ENCODE results near the gene SS18. TPM values are rescaled to one million over a fixed set of nuclear protein-coding genes. Genes with fewer than 3 reads are reported as not detected.

The SS18 gene
- total RNA-seq, 1 experiment from 2014 or later: 52.2 TPM

DNA sequence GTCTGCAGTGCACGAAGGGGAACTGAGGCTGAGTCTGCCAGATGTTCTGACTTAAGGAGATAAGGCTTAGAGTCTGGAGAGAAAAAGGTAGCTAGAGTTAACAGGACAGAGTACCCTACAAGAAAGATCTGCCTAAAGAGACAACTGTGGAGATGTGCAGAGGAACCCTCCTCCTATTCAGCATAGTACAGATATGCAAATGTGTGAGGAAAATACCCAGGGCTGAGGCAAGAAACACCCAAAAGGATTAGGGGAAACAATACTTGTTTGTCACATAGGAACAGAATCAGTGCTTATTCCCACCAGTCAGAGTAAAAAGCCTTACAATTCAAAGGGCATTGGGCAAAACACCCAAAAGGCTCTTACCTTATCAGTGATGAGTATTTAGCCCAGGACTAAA lies 67.8 kb downstream of the SS18 start:
- POLR2A ChIA-PET (ENCODE audit: unreplicated experiment): no interaction called here
- Histone ChIP-seq H3K79me2 (ENCODE audit: low read depth) (no peaks in the 10 kb centered on the region), H3K36me3 (ENCODE audit: low read depth) (0 out of 2 replicates have a peak, but pooled peaks cover 11% of the 10 kb centered on the region), H3K4me3 (no peak overlapping the region), H3K9me3 (ENCODE audit: insufficient read depth, low read depth) (no peaks in the 10 kb centered on the region), H3K4me1 (replicated peaks; ENCODE audit: insufficient read depth) (no peaks in the 10 kb centered on the region), H3K27ac (no peak overlapping the region), H3F3A (ENCODE audit: insufficient read depth, low read depth) (no peaks in the 10 kb centered on the region), H3K4me2 (no peak overlapping the region), H3K9me2 (ENCODE audit: insufficient read depth) (no peaks in the 10 kb centered on the region), H2AFZ (no peak overlapping the region), H3K27me3 (ENCODE audit: insufficient read depth, low read depth) (no peaks in the 10 kb centered on the region), H4K20me1 (ENCODE audit: insufficient read depth) (no peaks in the 10 kb centered on the region)
- intact Hi-C loops (cut with micrococcal nuclease; ENCODE audit: unreplicated experiment): loop anchor here (10.0 kb wide), 1 partner anchor 52 kb away; no protein-coding TSS in a partner anchor
- BruUV-seq (replicated peaks): no TSS peak
- no peak for TF ChIP-seq EZH2 (IDR thresholded peaks at IDR 0.05; ENCODE audit: low read depth)
- TF ChIP-seq, protein P1, sequence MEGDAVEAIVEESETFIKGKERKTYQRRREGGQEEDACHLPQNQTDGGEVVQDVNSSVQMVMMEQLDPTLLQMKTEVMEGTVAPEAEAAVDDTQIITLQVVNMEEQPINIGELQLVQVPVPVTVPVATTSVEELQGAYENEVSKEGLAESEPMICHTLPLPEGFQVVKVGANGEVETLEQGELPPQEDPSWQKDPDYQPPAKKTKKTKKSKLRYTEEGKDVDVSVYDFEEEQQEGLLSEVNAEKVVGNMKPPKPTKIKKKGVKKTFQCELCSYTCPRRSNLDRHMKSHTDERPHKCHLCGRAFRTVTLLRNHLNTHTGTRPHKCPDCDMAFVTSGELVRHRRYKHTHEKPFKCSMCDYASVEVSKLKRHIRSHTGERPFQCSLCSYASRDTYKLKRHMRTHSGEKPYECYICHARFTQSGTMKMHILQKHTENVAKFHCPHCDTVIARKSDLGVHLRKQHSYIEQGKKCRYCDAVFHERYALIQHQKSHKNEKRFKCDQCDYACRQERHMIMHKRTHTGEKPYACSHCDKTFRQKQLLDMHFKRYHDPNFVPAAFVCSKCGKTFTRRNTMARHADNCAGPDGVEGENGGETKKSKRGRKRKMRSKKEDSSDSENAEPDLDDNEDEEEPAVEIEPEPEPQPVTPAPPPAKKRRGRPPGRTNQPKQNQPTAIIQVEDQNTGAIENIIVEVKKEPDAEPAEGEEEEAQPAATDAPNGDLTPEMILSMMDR (conservative IDR thresholded peaks at IDR 0.05): no peak
- DNase-seq: no peak
- CTCF ChIA-PET: no interaction called here

DNA sequence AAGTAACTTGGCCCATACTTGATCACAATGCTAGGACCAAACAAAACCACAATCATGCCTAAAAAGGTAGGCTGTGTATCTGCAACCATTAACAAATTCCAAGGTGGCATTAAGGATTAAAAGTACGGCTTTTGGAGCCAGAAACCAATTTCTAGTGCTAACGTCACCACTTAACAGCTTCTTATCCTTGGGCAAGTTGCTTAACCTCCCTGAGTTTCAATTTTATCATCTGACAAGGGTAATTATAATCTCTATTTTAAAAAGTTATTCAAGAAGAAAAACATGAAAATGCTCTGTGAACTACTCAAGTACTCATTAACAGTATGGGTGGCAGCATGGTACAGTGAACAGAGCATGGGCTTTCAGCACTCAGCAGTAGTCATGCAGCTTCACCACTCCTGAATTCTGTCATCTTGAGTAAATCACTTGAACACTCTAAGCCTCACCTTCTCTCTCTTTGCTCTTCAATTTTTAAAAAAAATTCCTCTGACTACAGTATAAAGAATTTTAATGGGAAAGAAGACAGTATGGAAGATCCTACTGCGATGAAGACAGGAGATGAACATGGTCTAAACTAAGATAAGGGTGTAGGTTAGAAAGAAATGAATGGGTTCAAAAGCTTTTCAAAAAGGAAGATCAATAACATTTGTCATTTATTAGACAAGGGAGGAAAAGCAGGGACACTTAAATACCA lies 69.2 kb downstream of the SS18 start:
- Histone ChIP-seq H3K4me2 (no peak overlapping the region), H3K9me2 (ENCODE audit: insufficient read depth) (no peaks in the 10 kb centered on the region), H2AFZ (no peak overlapping the region), H4K20me1 (ENCODE audit: insufficient read depth) (no peaks in the 10 kb centered on the region), H3K4me3 (no peak overlapping the region), H3K36me3 (ENCODE audit: low read depth) (0 out of 2 replicates have a peak, but pooled peaks cover 5% of the 10 kb centered on the region), H3F3A (ENCODE audit: insufficient read depth, low read depth) (no peaks in the 10 kb centered on the region), H3K79me2 (ENCODE audit: low read depth) (no peaks in the 10 kb centered on the region), H3K27me3 (ENCODE audit: insufficient read depth, low read depth) (no peaks in the 10 kb centered on the region), H3K4me1 (replicated peaks; ENCODE audit: insufficient read depth) (no peaks in the 10 kb centered on the region), H3K27ac (no peak overlapping the region), H3K9me3 (ENCODE audit: insufficient read depth, low read depth) (no peaks in the 10 kb centered on the region)
- TF ChIP-seq, protein P1 (conservative IDR thresholded peaks at IDR 0.05): no peak
- TF ChIP-seq EZH2 (IDR thresholded peaks at IDR 0.05; ENCODE audit: low read depth): no peak
- DNase-seq: no peak
- ChIA-PET CTCF (no interaction called here), POLR2A (ENCODE audit: unreplicated experiment) (no interaction called here)
- no TSS peak for BruUV-seq (replicated peaks)
- intact Hi-C loops (cut with micrococcal nuclease; ENCODE audit: unreplicated experiment): loop anchor here (10.0 kb wide), 1 partner anchor 54 kb away; no protein-coding TSS in a partner anchor

DNA sequence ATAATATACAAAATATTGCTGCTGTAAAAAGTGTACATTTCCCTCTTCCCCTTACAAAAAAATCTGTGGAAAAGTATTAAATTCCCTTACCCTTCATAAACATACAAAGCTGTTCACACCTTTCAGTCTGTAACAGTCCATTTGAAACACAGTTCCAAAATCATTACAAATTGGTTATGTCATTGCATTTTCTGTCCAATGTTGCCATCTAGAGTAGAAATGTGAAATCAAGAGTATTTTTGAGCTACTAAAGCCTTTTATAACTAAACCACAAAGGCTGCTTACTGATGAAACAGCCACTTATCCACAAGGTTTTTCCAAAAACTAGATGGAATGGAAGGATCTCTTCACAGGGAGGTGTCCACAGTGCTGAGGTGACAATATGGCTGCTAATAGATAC lies 72.5 kb downstream of the SS18 start:
- no peaks in the 10 kb centered on the region for H3F3A ChIP-seq (ENCODE audit: insufficient read depth, low read depth)
- no TSS peak for BruUV-seq (replicated peaks)
- no peaks in the 10 kb centered on the region for H3K9me3 ChIP-seq (ENCODE audit: insufficient read depth, low read depth)
- no peaks in the 10 kb centered on the region for H3K4me1 ChIP-seq (replicated peaks; ENCODE audit: insufficient read depth)
- no peak overlapping the region for H3K4me2 ChIP-seq
- TF ChIP-seq EZH2 (IDR thresholded peaks at IDR 0.05; ENCODE audit: low read depth): no peak
- TF ChIP-seq, protein P1 (conservative IDR thresholded peaks at IDR 0.05): no peak
- H3K9me2 ChIP-seq (ENCODE audit: insufficient read depth): no peaks in the 10 kb centered on the region
- H4K20me1 ChIP-seq (ENCODE audit: insufficient read depth): no peaks in the 10 kb centered on the region
- no peak overlapping the region for H3K4me3 ChIP-seq
- CTCF ChIA-PET: no interaction called here
- H3K79me2 ChIP-seq (ENCODE audit: low read depth): no peaks in the 10 kb centered on the region
- H3K27ac ChIP-seq: no peak overlapping the region
- DNase-seq: no peak
- H3K27me3 ChIP-seq (ENCODE audit: insufficient read depth, low read depth): no peaks in the 10 kb centered on the region
- H3K36me3 ChIP-seq (ENCODE audit: low read depth): 0 out of 2 replicates have a peak, but pooled peaks cover 5% of the 10 kb centered on the region
- POLR2A ChIA-PET (ENCODE audit: unreplicated experiment): no interaction called here
- no peak overlapping the region for H2AFZ ChIP-seq
- intact Hi-C loops (cut with micrococcal nuclease; ENCODE audit: unreplicated experiment): no loop called here

All from PC-9 (cell line).